CD8-positive, alpha-beta memory T cell (primary cell): Measurements from ENCODE around the gene ACTR1A. TPM values are rescaled to one million over a fixed set of nuclear protein-coding genes. Genes with fewer than 3 reads are reported as not detected.

ENCODE experiments used
- CTCF ChIA-PET: fragments of 350-600 bp; sonication (Branson Sonifier 250); formaldehyde crosslinking; loops from one replicate; lab custom pipeline; 2021; ENCODE audit warnings: antibody characterized with exemption; lab: Charles Lee
- POLR2A ChIA-PET: fragments of 350-600 bp; sonication (Branson Sonifier 250); formaldehyde crosslinking; loops from one replicate; lab custom pipeline; 2021; ENCODE audit warnings: antibody characterized with exemption; lab: Charles Lee
- DNase-seq, 5 donors: peaks; one replicate each; pipeline versions ENCODE4 v3.0.0 to v3.0.0-alpha.2; 2020 to 2022; ENCODE audit warnings: mixed read lengths in 1 of 5
- H3K27ac ChIP-seq: one replicate; pipeline ENCODE4 v1.7.0; 2013; ENCODE audit warnings: low read depth, mild to moderate bottlenecking, low read length, moderate library complexity
- H3K27me3 ChIP-seq: 2 replicates; pipeline ENCODE4 v1.7.0; 2013; ENCODE audit warnings: low read length, mild to moderate bottlenecking; ENCODE audit not compliant: insufficient read depth, poor library complexity, severe bottlenecking
- H3K36me3 ChIP-seq: 2 replicates; pipeline ENCODE4 v1.7.0; 2013; ENCODE audit warnings: mild to moderate bottlenecking, low read length, moderate library complexity; ENCODE audit not compliant: insufficient read depth
- H3K4me1 ChIP-seq: 2 replicates; pipeline ENCODE4 v1.7.0; 2013; ENCODE audit warnings: mild to moderate bottlenecking, low read length, moderate library complexity; ENCODE audit not compliant: insufficient read depth
- H3K4me3 ChIP-seq: 2 replicates; pipeline ENCODE4 v1.7.0; 2013; ENCODE audit warnings: mild to moderate bottlenecking, low read length
- H3K9me3 ChIP-seq: 2 replicates; pipeline ENCODE4 v1.7.0; 2013; ENCODE audit warnings: mild to moderate bottlenecking, low read length
- H3K27ac Mint-ChIP-seq, 8 donors: one replicate each; pipeline ENCODE4 v1.8.0; 2020 to 2021; ENCODE audit warnings: mixed read lengths in 8 of 8, mild to moderate bottlenecking in 6 of 8, inconsistent platforms in 3 of 8, moderate library complexity in 3 of 8
- H3K27me3 Mint-ChIP-seq, 2 donors: one replicate each; pipeline ENCODE4 v1.8.0; 2020 to 2021; ENCODE audit warnings: mixed read lengths in 2 of 2, mild to moderate bottlenecking in 1 of 2, moderate library complexity in 1 of 2
- H3K36me3 Mint-ChIP-seq, 3 donors: one replicate each; pipeline ENCODE4 v1.8.0; 2020 to 2021; ENCODE audit warnings: mixed read lengths in 3 of 3, inconsistent platforms in 1 of 3, mild to moderate bottlenecking in 1 of 3
- H3K4me1 Mint-ChIP-seq, 3 donors: one replicate each; pipeline ENCODE4 v1.8.0; 2020 to 2021; ENCODE audit warnings: mixed read lengths in 3 of 3, inconsistent platforms in 1 of 3, mild to moderate bottlenecking in 1 of 3
- H3K4me3 Mint-ChIP-seq, 7 donors: one replicate each; pipeline ENCODE4 v1.8.0; 2020 to 2021; ENCODE audit warnings: mixed read lengths in 7 of 7, mild to moderate bottlenecking in 6 of 7, moderate library complexity in 4 of 7, inconsistent platforms in 2 of 7
- H3K9me3 Mint-ChIP-seq, 5 donors: one replicate each; pipeline ENCODE4 v1.8.0; 2020 to 2022; ENCODE audit warnings: mixed read lengths in 5 of 5, mild to moderate bottlenecking in 3 of 5, moderate library complexity in 2 of 5, inconsistent platforms in 1 of 5
- polyA plus RNA-seq: library from polyadenylated mRNA; unstranded; fragments of 300-500 nt; fragmentation: Illumina TruSeq; gene quantifications from one replicate; pipeline ENCODE4 v1.2.3, GENCODE V29; 2021
- total RNA-seq, 2 experiments: library from RNA; stranded (reverse); gene quantifications; one replicate each; pipeline ENCODE4 v1.2.3, GENCODE V29; 2021

ACTR1A gene
- total and polyA plus RNA-seq, 3 experiments from 2014 or later: 76.4 to 80.4 (median 79.6) TPM

GRCh38 chr10:102492983-102493382 is 9.5 kb downstream of the ACTR1A start:
- DNase-seq: no peak
- CTCF ChIA-PET: no interaction called here
- Mint-ChIP-seq H3K9me3 (no peaks in the 10 kb centered on the region), H3K4me3 (no peak overlapping the region), H3K36me3 (peaks cover 0 to 57% (median 4%) of the 10 kb centered on the region in 3 donors), H3K27me3 (no peaks in the 10 kb centered on the region), H3K4me1 (peaks cover 24 to 47% (median 34%) of the 10 kb centered on the region in 3 donors), H3K27ac (peak overlapping the region in 4 of 8 donors; percentile 12 to 88 (median 54))
- no peaks in the 10 kb centered on the region for H3K9me3 ChIP-seq
- peaks cover 11% of the 10 kb centered on the region for H3K36me3 ChIP-seq
- no peak overlapping the region for H3K27ac ChIP-seq
- H3K27me3 ChIP-seq: no peaks in the 10 kb centered on the region
- POLR2A ChIA-PET: no interaction called here
- H3K4me1 ChIP-seq: no peaks in the 10 kb centered on the region
- H3K4me3 ChIP-seq: no peak overlapping the region

DNA sequence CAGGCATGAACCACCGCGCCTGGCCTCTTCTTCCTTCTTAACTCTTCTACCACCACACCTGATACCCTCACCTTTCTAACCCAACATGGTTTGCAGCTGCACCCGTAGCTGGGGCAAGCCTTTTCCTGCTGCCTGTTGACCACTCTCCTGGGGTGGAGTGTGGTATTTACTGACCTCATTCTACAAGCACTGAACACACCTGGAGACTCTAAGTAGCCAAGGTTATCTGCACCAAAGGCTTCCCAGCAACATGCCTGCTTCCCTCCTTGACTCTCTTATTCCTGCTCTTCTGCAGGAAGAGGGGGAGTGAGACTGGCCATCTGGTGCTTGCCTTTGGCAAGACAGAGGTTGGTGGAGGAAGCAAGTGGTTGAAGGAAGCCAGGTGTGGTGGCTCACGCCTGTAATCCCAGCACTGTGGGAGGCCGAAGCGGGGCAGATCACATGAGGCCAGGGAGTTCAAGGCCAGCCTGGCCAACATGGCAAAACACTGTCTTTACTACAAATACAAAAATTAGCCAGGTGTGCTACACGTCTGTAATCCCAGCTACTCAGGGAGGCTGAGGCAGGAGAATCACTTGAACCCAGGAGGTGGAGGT is 10.1 kb downstream of the ACTR1A start:
- peaks cover 0 to 61% (median 4%) of the 10 kb centered on the region in 3 donors for H3K36me3 Mint-ChIP-seq
- ChIA-PET CTCF (interaction anchor here (0.9 kb wide), 1 partner anchor 14 kb away, joined by 3 read pairs; no protein-coding TSS in a partner anchor), POLR2A (no interaction called here)
- H3K27ac Mint-ChIP-seq: peak overlapping the region in 3 of 8 donors; percentile 8 to 81 (median 57)
- peak overlapping the region in 1 of 7 donors; percentile 26 for H3K4me3 Mint-ChIP-seq
- Histone ChIP-seq H3K36me3 (peaks cover 14% of the 10 kb centered on the region), H3K27ac (no peak overlapping the region), H3K4me3 (no peak overlapping the region), H3K9me3 (no peaks in the 10 kb centered on the region), H3K4me1 (no peaks in the 10 kb centered on the region), H3K27me3 (no peaks in the 10 kb centered on the region)
- H3K9me3 Mint-ChIP-seq: no peaks in the 10 kb centered on the region
- H3K27me3 Mint-ChIP-seq: no peaks in the 10 kb centered on the region
- DNase-seq: no peak
- peaks cover 24 to 42% (median 31%) of the 10 kb centered on the region in 3 donors for H3K4me1 Mint-ChIP-seq

DNA sequence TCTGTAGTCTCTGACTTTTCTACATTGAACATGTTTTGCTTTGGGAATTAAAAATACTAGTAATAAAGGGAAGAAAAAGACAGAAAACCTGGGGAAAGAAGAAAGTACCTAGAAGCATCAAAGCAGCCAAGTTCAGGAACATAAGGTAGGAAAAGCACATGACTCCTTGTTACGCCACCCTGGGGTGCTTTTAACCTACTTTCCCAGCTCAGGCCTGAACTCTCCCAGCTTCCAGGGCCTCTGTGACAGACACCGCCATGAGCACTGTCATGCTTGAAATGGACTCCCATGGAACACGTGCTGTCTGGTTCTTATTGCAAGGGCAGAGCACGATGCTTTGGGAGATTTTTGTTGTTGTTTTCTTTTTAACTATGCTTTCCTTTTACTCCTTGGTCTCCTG is 11.4 kb downstream of the ACTR1A start:
- H3K4me3 Mint-ChIP-seq: no peak overlapping the region
- Histone ChIP-seq H3K27ac (no peak overlapping the region), H3K4me3 (no peak overlapping the region), H3K27me3 (no peaks in the 10 kb centered on the region), H3K9me3 (no peaks in the 10 kb centered on the region), H3K36me3 (peaks cover 14% of the 10 kb centered on the region), H3K4me1 (no peaks in the 10 kb centered on the region)
- H3K36me3 Mint-ChIP-seq: peaks cover 0 to 66% (median 4%) of the 10 kb centered on the region in 3 donors
- H3K27ac Mint-ChIP-seq: peak overlapping the region in 1 of 8 donors; percentile 11
- H3K4me1 Mint-ChIP-seq: peaks cover 18 to 33% (median 18%) of the 10 kb centered on the region in 3 donors
- DNase-seq: no peak
- CTCF ChIA-PET: interaction anchor here (1.6 kb wide), 1 partner anchor 12 kb away, joined by 4 read pairs; no protein-coding TSS in a partner anchor
- POLR2A ChIA-PET: no interaction called here
- no peaks in the 10 kb centered on the region for H3K27me3 Mint-ChIP-seq
- H3K9me3 Mint-ChIP-seq: no peaks in the 10 kb centered on the region

- H3K4me3 Mint-ChIP-seq: no peak overlapping the region
- no peaks in the 10 kb centered on the region for H3K4me1 Mint-ChIP-seq
- Histone ChIP-seq H3K4me3 (no peak overlapping the region), H3K27me3 (no peaks in the 10 kb centered on the region), H3K27ac (no peak overlapping the region), H3K9me3 (no peaks in the 10 kb centered on the region), H3K4me1 (no peaks in the 10 kb centered on the region), H3K36me3 (peaks cover 62% of the 10 kb centered on the region)
- ChIA-PET POLR2A (no interaction called here), CTCF (interaction anchor here (1.1 to 1.4 kb wide), 2 partner anchors 34 to 92 kb away, joined by 3 read pairs; partner anchors contain the start of gene C10orf95)
- DNase-seq: no peak
- H3K27me3 Mint-ChIP-seq: no peaks in the 10 kb centered on the region
- H3K9me3 Mint-ChIP-seq: no peaks in the 10 kb centered on the region
- peaks cover 3 to 94% (median 12%) of the 10 kb centered on the region in 3 donors for H3K36me3 Mint-ChIP-seq
- peak overlapping the region in 1 of 8 donors; percentile 26 for H3K27ac Mint-ChIP-seq
Observed at GRCh38 chr10:102485093-102485784, 17.3 kb downstream of the ACTR1A start.

DNA sequence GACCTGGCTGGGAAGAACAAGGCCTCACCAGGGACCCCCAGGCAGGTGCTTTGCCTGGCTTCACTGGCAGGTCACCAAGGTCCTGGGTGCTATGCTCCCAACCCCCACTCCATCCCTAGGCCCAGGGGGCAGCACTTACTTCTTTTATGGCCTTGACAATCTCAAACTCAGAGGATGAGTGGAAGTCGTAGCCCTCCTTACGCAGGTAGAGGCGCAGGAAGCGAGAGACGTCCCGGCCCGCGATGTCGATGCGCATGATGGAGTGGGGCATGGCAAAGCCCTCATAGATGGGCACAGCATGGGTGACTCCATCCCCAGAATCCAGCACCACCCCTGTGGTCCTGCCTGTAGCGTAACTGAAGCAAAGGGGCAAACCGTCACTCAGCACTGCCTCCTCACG is 18.5 kb downstream of the ACTR1A start:
- peaks cover 3 to 95% (median 12%) of the 10 kb centered on the region in 3 donors for H3K36me3 Mint-ChIP-seq
- no peak overlapping the region for H3K4me3 ChIP-seq
- DNase-seq: no peak
- H3K4me1 ChIP-seq: no peaks in the 10 kb centered on the region
- H3K36me3 ChIP-seq: peaks cover 62% of the 10 kb centered on the region
- no peaks in the 10 kb centered on the region for H3K27me3 Mint-ChIP-seq
- no peaks in the 10 kb centered on the region for H3K9me3 ChIP-seq
- no peak overlapping the region for H3K27ac ChIP-seq
- no peak overlapping the region for H3K4me3 Mint-ChIP-seq
- H3K27ac Mint-ChIP-seq: peak overlapping the region in 1 of 8 donors; percentile 21
- ChIA-PET CTCF (interaction anchor here (1.1 to 3.2 kb wide), 4 partner anchors 22 to 132 kb away, joined by 3 to 10 read pairs (median 4); partner anchors contain the start of gene C10orf95), POLR2A (no interaction called here)
- no peaks in the 10 kb centered on the region for H3K9me3 Mint-ChIP-seq
- peaks cover 1 to 2% (median 1%) of the 10 kb centered on the region in 3 donors for H3K4me1 Mint-ChIP-seq
- no peaks in the 10 kb centered on the region for H3K27me3 ChIP-seq

DNA sequence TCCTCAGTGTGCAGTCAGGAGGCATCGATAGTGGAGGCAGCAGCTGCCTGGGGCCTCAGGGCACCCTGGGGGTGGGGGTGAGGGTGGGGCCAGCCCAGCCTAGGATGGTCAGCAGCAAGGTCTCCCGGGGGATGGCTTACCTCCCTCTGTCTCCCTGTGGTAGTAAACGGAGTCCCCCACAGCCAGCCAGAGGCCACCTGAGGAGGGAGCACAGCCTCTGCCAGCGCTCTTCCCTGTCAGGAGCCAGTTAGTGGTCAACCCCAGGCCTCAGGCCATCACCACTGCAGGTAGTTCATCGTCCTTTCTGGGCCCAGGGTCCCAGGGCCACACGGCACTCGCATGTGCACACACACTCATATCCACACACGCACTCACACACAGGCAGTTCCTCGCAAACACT is 22.1 kb downstream of the ACTR1A start:
- peaks cover 3% of the 10 kb centered on the region for H3K4me1 ChIP-seq
- no peak overlapping the region for H3K4me3 Mint-ChIP-seq
- ChIA-PET CTCF (interaction anchor here (1.2 to 4.1 kb wide), 7 partner anchors 11 to 250 kb away, joined by 3 to 34 read pairs (median 13); partner anchors contain the start of genes C10orf95 and NFKB2), POLR2A (no interaction called here)
- no peak overlapping the region for H3K4me3 ChIP-seq
- peaks cover 0 to 65% (median 7%) of the 10 kb centered on the region in 3 donors for H3K36me3 Mint-ChIP-seq
- H3K4me1 Mint-ChIP-seq: peaks cover 4 to 6% (median 5%) of the 10 kb centered on the region in 3 donors
- H3K27me3 Mint-ChIP-seq: no peaks in the 10 kb centered on the region
- peaks cover 40% of the 10 kb centered on the region for H3K36me3 ChIP-seq
- no peaks in the 10 kb centered on the region for H3K9me3 ChIP-seq
- H3K9me3 Mint-ChIP-seq: no peaks in the 10 kb centered on the region
- DNase-seq: peak in 1 of 5 donors; percentile 33
- peak overlapping the region in 2 of 8 donors; percentile 66 to 85 for H3K27ac Mint-ChIP-seq
- no peaks in the 10 kb centered on the region for H3K27me3 ChIP-seq
- H3K27ac ChIP-seq: no peak overlapping the region

DNA sequence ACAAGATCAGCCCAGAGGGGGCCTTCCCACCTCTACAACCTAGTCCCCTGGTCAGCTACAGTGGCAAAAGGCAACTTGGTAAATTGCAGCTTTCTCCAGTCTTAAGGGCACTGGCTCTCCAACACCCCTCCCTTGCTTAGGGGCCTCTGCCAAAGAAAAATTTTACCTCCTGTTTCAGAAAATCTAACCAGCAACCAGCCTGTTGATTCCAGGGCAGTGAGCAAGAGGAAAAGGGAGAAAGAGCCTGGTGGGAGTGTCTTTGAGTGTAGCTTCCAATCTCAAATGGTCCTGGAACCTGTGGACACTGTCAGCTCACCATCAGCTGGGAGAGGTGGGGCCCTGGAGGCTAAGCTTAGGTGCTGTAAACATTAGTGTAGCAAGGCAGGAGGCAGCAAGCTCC is 22.9 kb downstream of the ACTR1A start:
- peak overlapping the region in 5 of 8 donors; percentile 54 to 75 (median 68) for H3K27ac Mint-ChIP-seq
- no peaks in the 10 kb centered on the region for H3K9me3 ChIP-seq

More for the DNA sequence above, 22.9 kb downstream of the ACTR1A start:
- H3K4me3 Mint-ChIP-seq: no peak overlapping the region
- Histone ChIP-seq H3K36me3 (peaks cover 33% of the 10 kb centered on the region), H3K27ac (no peak overlapping the region), H3K27me3 (no peaks in the 10 kb centered on the region), H3K4me3 (no peak overlapping the region), H3K4me1 (peaks cover 3% of the 10 kb centered on the region)
- H3K4me1 Mint-ChIP-seq: peaks cover 5 to 6% (median 6%) of the 10 kb centered on the region in 3 donors
- CTCF ChIA-PET: interaction anchor here (1.1 to 4.1 kb wide), 18 partner anchors 11 to 310 kb away, joined by 3 to 34 read pairs (median 6); partner anchors contain the start of genes C10orf95 and NFKB2
- POLR2A ChIA-PET: interaction anchor here (1.0 kb wide), 1 partner anchor 86 kb away, joined by 3 read pairs; no protein-coding TSS in a partner anchor
- no peaks in the 10 kb centered on the region for H3K27me3 Mint-ChIP-seq
- peaks cover 0 to 57% (median 5%) of the 10 kb centered on the region in 3 donors for H3K36me3 Mint-ChIP-seq
- no peaks in the 10 kb centered on the region for H3K9me3 Mint-ChIP-seq
- no peak for DNase-seq
